K562 (cell line): Measurements from ENCODE around the gene MX1.

Experiments used
- BRCA1 ChIP-seq, 2 experiments: fragments of 450-650 bp in 1 of 2; sonication (generic) in 1 of 2; formaldehyde crosslinking in 1 of 2; IDR thresholded peaks; 2 replicates each; pipeline versions ENCODE4 v1.5.0 to v1.6.1; 2017 to 2020; ENCODE audit warnings: mild to moderate bottlenecking in 1 of 2, missing genetic modification reagents in 1 of 2
- FOXJ3 ChIP-seq: sonication (generic); formaldehyde crosslinking; IDR thresholded peaks from 2 replicates; pipeline ENCODE4 v1.4.0; 2020; ENCODE audit warnings: mild to moderate bottlenecking, missing genetic modification reagents
- POLR2A ChIP-seq: fragments of 450-650 bp; conservative IDR thresholded peaks from 2 replicates; pipeline ENCODE4 v1.6.1; 2016
- SNRNP70 ChIP-seq: fragments of 200-400 bp; formaldehyde crosslinking; optimal IDR thresholded peaks from 2 replicates; pipeline ENCODE3; 2017; ENCODE audit warnings: low read depth, low read length
- SP1 ChIP-seq: sonication (generic); formaldehyde crosslinking; IDR thresholded peaks from 2 replicates; pipeline ENCODE4 v1.8.1; 2022; ENCODE audit warnings: mild to moderate bottlenecking, missing genetic modification reagents
- ZBTB40 ChIP-seq, 2 experiments: fragments of 450-650 bp in 1 of 2; sonication (generic) in 1 of 2; formaldehyde crosslinking in 1 of 2; IDR thresholded peaks; 2 replicates each; pipeline versions ENCODE4 v1.7.1 to v1.9.0; 2016 to 2022; ENCODE audit warnings: inconsistent platforms in 1 of 2, mild to moderate bottlenecking in 1 of 2, missing genetic modification reagents in 1 of 2
- ZNF699 ChIP-seq: fragments of 250-450 bp; sonication (Bioruptor Pico); IDR thresholded peaks from 2 replicates; pipeline ENCODE4 v1.8.0; 2021; ENCODE audit warnings: mild to moderate bottlenecking, moderate library complexity; ENCODE audit not compliant: insufficient replicate concordance
- TF ChIP-seq, protein P1 (sequence below): sonication (generic); formaldehyde crosslinking; IDR thresholded peaks from 2 replicates; pipeline ENCODE4 v1.8.1; 2023; ENCODE audit warnings: mild to moderate bottlenecking, missing genetic modification reagents, moderate library complexity
- TF ChIP-seq, protein P2 (sequence below): IDR thresholded peaks from 3 replicates; pipeline ENCODE4 v1.6.1; 2011; ENCODE audit warnings: borderline replicate concordance, mild to moderate bottlenecking; ENCODE audit not compliant: insufficient read length, insufficient read depth
- TF ChIP-seq, protein P3 (sequence below): fragments of 450-650 bp; IDR thresholded peaks from 2 replicates; pipeline ENCODE4 v1.7.1; 2018; ENCODE audit warnings: mild to moderate bottlenecking, low read depth; ENCODE audit not compliant: partially characterized antibody

DNA sequence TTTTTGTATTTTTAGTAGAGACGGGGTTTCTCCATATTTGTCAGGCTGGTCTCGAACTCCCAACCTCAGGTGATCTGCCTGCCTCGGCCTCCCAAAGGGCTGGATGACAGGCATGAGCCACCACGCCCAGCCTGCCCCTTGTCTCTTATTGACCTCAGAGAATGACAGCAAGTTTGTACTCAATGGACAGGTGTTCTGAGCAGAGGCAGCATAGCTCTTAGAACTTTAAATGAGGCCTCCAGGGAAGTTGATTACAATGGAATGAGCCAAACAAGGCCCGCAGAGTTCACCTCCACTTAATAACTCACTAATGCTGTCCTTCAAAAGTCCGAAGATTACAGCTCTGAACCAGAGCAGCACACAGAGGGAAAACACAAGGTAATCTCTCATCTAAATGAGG is 71.0 kb downstream of the MX1 start:
- no peak for TF ChIP-seq ZNF699 (CRISPR knock-in tag)
- TF ChIP-seq BRCA1 (IDR thresholded peaks at IDR 0.05): no peak
- no peak for TF ChIP-seq BRCA1 (CRISPR knock-in tag; IDR thresholded peaks at IDR 0.05)
- TF ChIP-seq POLR2A: no peak
- TF ChIP-seq SP1 (CRISPR knock-in tag): no peak
- no peak for TF ChIP-seq ZBTB40 (IDR thresholded peaks at IDR 0.05)
- TF ChIP-seq ZBTB40 (CRISPR knock-in tag; IDR thresholded peaks at IDR 0.05): no peak
- TF ChIP-seq SNRNP70: no peak
- TF ChIP-seq, protein P1, sequence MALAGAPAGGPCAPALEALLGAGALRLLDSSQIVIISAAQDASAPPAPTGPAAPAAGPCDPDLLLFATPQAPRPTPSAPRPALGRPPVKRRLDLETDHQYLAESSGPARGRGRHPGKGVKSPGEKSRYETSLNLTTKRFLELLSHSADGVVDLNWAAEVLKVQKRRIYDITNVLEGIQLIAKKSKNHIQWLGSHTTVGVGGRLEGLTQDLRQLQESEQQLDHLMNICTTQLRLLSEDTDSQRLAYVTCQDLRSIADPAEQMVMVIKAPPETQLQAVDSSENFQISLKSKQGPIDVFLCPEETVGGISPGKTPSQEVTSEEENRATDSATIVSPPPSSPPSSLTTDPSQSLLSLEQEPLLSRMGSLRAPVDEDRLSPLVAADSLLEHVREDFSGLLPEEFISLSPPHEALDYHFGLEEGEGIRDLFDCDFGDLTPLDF (CRISPR knock-in tag): no peak
- TF ChIP-seq, protein P2, sequence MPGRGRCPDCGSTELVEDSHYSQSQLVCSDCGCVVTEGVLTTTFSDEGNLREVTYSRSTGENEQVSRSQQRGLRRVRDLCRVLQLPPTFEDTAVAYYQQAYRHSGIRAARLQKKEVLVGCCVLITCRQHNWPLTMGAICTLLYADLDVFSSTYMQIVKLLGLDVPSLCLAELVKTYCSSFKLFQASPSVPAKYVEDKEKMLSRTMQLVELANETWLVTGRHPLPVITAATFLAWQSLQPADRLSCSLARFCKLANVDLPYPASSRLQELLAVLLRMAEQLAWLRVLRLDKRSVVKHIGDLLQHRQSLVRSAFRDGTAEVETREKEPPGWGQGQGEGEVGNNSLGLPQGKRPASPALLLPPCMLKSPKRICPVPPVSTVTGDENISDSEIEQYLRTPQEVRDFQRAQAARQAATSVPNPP: no peak
- TF ChIP-seq FOXJ3 (CRISPR knock-in tag): no peak
- TF ChIP-seq, protein P3, sequence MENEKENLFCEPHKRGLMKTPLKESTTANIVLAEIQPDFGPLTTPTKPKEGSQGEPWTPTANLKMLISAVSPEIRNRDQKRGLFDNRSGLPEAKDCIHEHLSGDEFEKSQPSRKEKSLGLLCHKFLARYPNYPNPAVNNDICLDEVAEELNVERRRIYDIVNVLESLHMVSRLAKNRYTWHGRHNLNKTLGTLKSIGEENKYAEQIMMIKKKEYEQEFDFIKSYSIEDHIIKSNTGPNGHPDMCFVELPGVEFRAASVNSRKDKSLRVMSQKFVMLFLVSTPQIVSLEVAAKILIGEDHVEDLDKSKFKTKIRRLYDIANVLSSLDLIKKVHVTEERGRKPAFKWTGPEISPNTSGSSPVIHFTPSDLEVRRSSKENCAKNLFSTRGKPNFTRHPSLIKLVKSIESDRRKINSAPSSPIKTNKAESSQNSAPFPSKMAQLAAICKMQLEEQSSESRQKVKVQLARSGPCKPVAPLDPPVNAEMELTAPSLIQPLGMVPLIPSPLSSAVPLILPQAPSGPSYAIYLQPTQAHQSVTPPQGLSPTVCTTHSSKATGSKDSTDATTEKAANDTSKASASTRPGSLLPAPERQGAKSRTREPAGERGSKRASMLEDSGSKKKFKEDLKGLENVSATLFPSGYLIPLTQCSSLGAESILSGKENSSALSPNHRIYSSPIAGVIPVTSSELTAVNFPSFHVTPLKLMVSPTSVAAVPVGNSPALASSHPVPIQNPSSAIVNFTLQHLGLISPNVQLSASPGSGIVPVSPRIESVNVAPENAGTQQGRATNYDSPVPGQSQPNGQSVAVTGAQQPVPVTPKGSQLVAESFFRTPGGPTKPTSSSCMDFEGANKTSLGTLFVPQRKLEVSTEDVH: no peak
